DOHH2 (cell line): ENCODE results near the gene DGKB.

ENCODE experiments used
- CTCF ChIP-seq: fragments of 200-600 bp; sonication (generic); IDR thresholded peaks from one replicate; pipeline ENCODE4 v1.5.1; 2014; ENCODE audit warnings: antibody characterized with exemption, mild to moderate bottlenecking, low read depth, low read length; ENCODE audit not compliant: poor library complexity, severe bottlenecking
- EZH2phosphoT487 ChIP-seq: fragments of 200-600 bp; sonication (generic); IDR thresholded peaks from 2 replicates; pipeline ENCODE4 v1.6.1; 2017; ENCODE audit warnings: borderline replicate concordance, mild to moderate bottlenecking, antibody characterized with exemption, low read length, moderate library complexity, mixed read lengths

GRCh38 chr7:14666913-14667312 lies 235.6 kb downstream of the DGKB start:
- TF ChIP-seq CTCF (no peak), EZH2phosphoT487 (no peak)
